OCI-LY3 (cell line): ENCODE results near the gene IGSF11.

ENCODE experiments used
- EZH2phosphoT487 ChIP-seq: fragments of 200-600 bp; shearing (Covaris generic); IDR thresholded peaks from 2 replicates; pipeline ENCODE4 v1.6.1; 2018; ENCODE audit warnings: antibody characterized with exemption, mixed run types, low read depth
- TF ChIP-seq, protein P1 (sequence below): fragments of 200-600, 300-600 bp; sonication (generic); IDR thresholded peaks from 2 replicates; pipeline ENCODE4 v1.5.1; 2014; ENCODE audit warnings: antibody characterized with exemption, low read length, low read depth

GRCh38 chr3:119042162-119042561, 7.5 kb upstream of the IGSF11 start:
- TF ChIP-seq, protein P1, sequence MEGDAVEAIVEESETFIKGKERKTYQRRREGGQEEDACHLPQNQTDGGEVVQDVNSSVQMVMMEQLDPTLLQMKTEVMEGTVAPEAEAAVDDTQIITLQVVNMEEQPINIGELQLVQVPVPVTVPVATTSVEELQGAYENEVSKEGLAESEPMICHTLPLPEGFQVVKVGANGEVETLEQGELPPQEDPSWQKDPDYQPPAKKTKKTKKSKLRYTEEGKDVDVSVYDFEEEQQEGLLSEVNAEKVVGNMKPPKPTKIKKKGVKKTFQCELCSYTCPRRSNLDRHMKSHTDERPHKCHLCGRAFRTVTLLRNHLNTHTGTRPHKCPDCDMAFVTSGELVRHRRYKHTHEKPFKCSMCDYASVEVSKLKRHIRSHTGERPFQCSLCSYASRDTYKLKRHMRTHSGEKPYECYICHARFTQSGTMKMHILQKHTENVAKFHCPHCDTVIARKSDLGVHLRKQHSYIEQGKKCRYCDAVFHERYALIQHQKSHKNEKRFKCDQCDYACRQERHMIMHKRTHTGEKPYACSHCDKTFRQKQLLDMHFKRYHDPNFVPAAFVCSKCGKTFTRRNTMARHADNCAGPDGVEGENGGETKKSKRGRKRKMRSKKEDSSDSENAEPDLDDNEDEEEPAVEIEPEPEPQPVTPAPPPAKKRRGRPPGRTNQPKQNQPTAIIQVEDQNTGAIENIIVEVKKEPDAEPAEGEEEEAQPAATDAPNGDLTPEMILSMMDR = no peak
- no peak for TF ChIP-seq EZH2phosphoT487
